ENCODE results near the gene TANGO2. TPM values are rescaled to one million over a fixed set of nuclear protein-coding genes. Genes with fewer than 3 reads are reported as not detected.

Gene TANGO2
- total RNA-seq, 2 donors from 2014 or later: 34.3 to 40.1 TPM

DNA sequence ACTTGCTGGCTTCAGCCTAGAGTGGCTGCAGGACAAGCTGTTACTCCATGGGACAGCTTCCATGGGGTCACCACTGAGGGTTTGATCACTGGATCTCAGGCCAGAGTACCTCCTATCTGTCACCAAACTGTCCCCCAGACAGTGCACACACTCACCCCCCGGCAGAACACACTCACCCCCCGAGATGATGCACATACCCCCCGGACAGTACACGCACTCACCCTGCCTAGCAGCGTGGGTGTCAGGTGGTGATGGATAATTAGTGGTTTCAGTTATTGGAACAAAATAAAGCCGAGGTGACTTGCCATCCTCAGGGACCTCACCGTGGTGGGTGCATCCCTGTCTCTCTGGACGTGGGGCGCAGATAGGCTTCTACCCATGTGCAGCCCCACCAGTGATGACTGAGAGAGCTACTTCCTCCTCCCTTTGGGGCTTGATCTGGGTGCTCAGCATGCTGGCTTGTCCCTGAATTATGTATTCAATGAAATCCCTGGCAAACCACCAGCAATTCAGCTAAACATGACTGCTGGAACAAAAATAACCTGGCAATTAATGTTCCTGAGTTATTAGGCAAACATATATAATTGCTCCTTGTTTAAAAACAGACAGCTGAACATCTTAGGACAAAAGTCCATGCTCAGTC is 18.9 kb downstream of the TANGO2 start:
- WGBS: 68% methylated on average over 9 of the region's 9 CpGs
- H3K36me3 ChIP-seq: peaks cover 0 to 5% of the 10 kb centered on the region in 2 donors

DNA sequence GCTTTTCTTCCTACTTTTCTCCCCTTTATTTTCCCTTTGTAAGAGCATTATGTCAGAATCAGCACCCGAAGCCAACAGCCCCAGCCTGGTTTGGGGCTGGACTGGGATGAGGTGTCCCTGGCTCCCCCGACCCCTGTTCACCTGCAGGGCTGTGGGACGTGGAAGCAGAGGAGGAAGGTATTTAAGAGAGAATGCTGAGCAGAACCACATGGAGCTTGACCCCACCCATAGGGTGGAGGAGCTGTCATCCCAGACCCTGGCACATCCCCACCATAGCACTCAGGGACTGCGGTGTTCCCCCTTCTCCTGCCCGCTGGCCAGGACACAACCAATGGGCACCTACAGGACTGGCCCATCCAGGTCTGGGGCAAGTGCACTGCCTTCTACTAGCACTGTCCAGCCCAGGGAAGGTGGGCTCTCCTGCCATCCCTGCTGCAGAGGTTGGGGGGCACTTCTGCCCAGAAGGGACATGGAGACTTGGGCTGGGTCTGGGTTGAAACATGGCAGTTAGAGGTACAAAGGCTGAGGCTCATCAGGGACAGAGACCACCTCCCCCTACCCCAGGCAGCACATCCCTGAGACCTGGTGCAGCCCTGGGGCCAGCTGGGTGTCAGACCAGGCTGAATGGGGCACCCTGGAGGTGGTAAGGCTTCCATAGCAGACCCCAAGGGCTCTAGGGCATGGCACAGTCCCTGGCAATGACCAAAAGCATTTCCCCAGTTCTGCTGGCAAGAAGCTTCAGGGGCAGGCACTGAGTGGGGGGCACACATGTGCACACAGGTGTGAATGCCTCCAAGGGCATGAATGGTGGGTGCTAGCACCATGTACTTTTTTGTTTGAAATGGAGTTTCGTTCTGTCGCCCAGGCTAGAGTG is 19.7 kb downstream of the TANGO2 start:
- Histone ChIP-seq H3K4me1 (replicated peaks) (no peaks in the 10 kb centered on the region), H3K36me3 (peaks cover 0 to 5% of the 10 kb centered on the region in 2 donors), H3K9me3 (no peaks in the 10 kb centered on the region), H3K27me3 (replicated peaks; ENCODE audit: insufficient read depth) (no peaks in the 10 kb centered on the region), H3K27ac (no peak overlapping the region), H3K4me3 (no peak overlapping the region)
- 70% methylated on average over 7 of the region's 7 CpGs for WGBS
- TF ChIP-seq POLR2A (IDR thresholded peaks at IDR 0.05) (no peak), POLR2AphosphoS5 (IDR thresholded peaks at IDR 0.05) (no peak)
- TF ChIP-seq, protein P1, sequence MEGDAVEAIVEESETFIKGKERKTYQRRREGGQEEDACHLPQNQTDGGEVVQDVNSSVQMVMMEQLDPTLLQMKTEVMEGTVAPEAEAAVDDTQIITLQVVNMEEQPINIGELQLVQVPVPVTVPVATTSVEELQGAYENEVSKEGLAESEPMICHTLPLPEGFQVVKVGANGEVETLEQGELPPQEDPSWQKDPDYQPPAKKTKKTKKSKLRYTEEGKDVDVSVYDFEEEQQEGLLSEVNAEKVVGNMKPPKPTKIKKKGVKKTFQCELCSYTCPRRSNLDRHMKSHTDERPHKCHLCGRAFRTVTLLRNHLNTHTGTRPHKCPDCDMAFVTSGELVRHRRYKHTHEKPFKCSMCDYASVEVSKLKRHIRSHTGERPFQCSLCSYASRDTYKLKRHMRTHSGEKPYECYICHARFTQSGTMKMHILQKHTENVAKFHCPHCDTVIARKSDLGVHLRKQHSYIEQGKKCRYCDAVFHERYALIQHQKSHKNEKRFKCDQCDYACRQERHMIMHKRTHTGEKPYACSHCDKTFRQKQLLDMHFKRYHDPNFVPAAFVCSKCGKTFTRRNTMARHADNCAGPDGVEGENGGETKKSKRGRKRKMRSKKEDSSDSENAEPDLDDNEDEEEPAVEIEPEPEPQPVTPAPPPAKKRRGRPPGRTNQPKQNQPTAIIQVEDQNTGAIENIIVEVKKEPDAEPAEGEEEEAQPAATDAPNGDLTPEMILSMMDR (IDR thresholded peaks at IDR 0.05): no peak
- intact Hi-C loops (cut with DNase I): no loop called here
- no peak for DNase-seq (ENCODE audit: low spot score)

More for the DNA sequence above, 18.9 kb downstream of the TANGO2 start:
- TF ChIP-seq, protein P1 (IDR thresholded peaks at IDR 0.05): no peak
- peak; percentile 48 for TF ChIP-seq POLR2AphosphoS5 (IDR thresholded peaks at IDR 0.05)
- no peaks in the 10 kb centered on the region for H3K9me3 ChIP-seq
- no peak overlapping the region for H3K4me3 ChIP-seq
- DNase-seq (ENCODE audit: low spot score): peak; percentile 48
- no peak overlapping the region for H3K27ac ChIP-seq
- H3K4me1 ChIP-seq (replicated peaks): no peaks in the 10 kb centered on the region
- no peaks in the 10 kb centered on the region for H3K27me3 ChIP-seq (replicated peaks; ENCODE audit: insufficient read depth)
- intact Hi-C loops (cut with DNase I): no loop called here

DNA sequence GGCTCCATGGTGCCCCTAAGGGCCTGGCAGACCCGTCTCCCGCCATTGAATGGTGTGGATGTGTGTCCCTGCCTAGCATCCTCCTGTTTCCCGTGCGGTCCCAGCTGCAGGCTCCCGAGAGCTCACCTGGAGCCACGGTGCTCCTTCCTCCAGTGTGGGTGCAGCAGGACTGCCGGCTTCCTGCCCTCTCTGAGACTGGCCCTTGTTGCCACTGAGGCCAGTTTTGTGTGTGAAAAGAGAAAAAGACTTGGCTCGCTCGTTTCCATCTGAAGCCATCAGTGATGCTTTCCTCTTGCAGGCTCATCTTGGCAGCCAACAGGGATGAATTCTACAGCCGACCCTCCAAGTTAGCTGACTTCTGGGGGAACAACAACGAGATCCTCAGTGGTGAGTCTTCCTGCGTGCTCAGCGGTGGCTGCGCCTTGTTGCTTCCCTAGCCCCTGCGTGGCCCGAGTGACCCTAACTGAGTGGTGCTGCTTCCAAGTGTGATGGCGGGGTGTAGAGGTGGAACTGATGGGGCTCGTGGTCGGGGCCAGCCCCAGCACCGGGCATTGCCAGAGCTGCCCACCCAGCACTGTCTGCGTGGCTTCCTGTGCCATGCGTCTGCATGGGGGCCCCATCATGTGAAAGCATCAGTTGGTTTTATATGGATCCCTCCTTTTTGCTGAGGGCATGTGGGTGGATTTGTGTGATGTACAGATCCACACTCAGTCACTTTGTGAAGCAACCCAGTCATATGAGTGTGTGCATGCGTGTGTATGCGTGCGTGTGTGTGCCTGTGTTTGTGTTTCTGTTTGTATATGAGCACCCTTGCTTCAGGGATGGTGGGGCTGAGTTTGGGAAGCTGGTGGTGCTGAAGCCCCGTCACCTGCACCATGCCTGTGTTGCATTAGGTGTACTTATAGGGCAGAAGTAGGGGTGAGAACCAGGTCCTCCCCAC is 22.4 kb downstream of the TANGO2 start:
- H3K36me3 ChIP-seq: no peaks in the 10 kb centered on the region
- H3K4me3 ChIP-seq: no peak overlapping the region
- TF ChIP-seq, protein P1 (IDR thresholded peaks at IDR 0.05): no peak
- TF ChIP-seq POLR2A (IDR thresholded peaks at IDR 0.05) (no peak), POLR2AphosphoS5 (IDR thresholded peaks at IDR 0.05) (no peak)
- no peaks in the 10 kb centered on the region for H3K9me3 ChIP-seq
- H3K27me3 ChIP-seq (replicated peaks; ENCODE audit: insufficient read depth): no peaks in the 10 kb centered on the region
- intact Hi-C loops (cut with DNase I): no loop called here
- H3K27ac ChIP-seq: no peak overlapping the region
- H3K4me1 ChIP-seq (replicated peaks): no peaks in the 10 kb centered on the region
- no peak for DNase-seq (ENCODE audit: low spot score)
- WGBS: 91% methylated on average over 26 of the region's 26 CpGs

DNA sequence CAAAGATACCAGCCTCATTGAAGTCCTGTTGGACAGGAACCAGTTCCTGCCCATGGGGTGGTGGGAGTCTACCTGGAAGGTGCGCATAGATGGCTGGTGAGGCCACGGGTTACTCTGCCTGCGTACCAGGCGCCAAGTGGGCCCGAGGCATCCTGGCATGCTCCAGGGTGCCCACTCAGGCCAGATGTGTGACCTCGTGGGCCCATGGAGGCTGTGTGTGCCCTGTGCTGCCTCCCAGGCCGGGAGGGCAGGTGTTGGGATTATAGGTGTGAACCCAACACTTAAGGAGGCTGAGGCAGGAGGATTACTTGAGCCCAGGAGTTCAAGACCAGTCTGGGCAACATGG is 23.1 kb downstream of the TANGO2 start:
- Histone ChIP-seq H3K27ac (no peak overlapping the region), H3K4me3 (no peak overlapping the region), H3K4me1 (replicated peaks) (no peaks in the 10 kb centered on the region), H3K36me3 (no peaks in the 10 kb centered on the region), H3K9me3 (no peaks in the 10 kb centered on the region), H3K27me3 (replicated peaks; ENCODE audit: insufficient read depth) (no peaks in the 10 kb centered on the region)
- TF ChIP-seq POLR2AphosphoS5 (IDR thresholded peaks at IDR 0.05): no peak
- TF ChIP-seq POLR2A (IDR thresholded peaks at IDR 0.05): no peak
- TF ChIP-seq, protein P1 (IDR thresholded peaks at IDR 0.05): no peak
- intact Hi-C loops (cut with DNase I): no loop called here
- WGBS: 95% methylated on average over 7 of the region's 7 CpGs
- no peak for DNase-seq (ENCODE audit: low spot score)
